NCI-H345 treated with DMSO at 0.1 percent for 48 hours (cell line): Measurements from ENCODE around the gene KCNJ8.
"Not testable (repeated sequence)": the region's sequence is repeated elsewhere in the genome, so short reads cannot be mapped to it uniquely, and the experiment has no call there.

Source experiments
- DNase-seq: peaks from one replicate; lab custom pipeline; 2025; ENCODE audit not compliant: unreplicated experiment; lab: John Stamatoyannopoulos, UW

The KCNJ8 gene

GRCh38 chr12:21774358-21775132 lies at the start of gene KCNJ8:
Gene KCNJ8 (minus strand): TSS chr12:21774706. CDS start chr12:21773616, 1,090 bp downstream.
- peak; percentile 27 for DNase-seq

GRCh38 chr12:21823581-21823980 lies 49.1 kb upstream of the KCNJ8 start:
- DNase-seq = no peak

GRCh38 chr12:21819678-21820077 lies 45.2 kb upstream of the KCNJ8 start:
- no peak for DNase-seq

GRCh38 chr12:21819236-21819635 lies 44.7 kb upstream of the KCNJ8 start:
- no peak for DNase-seq

GRCh38 chr12:21818627-21819026 lies 44.1 kb upstream of the KCNJ8 start:
- no peak for DNase-seq

- no peak for DNase-seq
Observed at GRCh38 chr12:21815306-21816062, 41.0 kb upstream of the KCNJ8 start.

GRCh38 chr12:21814814-21815213 lies 40.3 kb upstream of the KCNJ8 start:
- DNase-seq = no peak

- no peak for DNase-seq
Observed at GRCh38 chr12:21814327-21814726, 39.8 kb upstream of the KCNJ8 start.

- no peak for DNase-seq
Observed at GRCh38 chr12:21813751-21814150, 39.2 kb upstream of the KCNJ8 start.

GRCh38 chr12:21813125-21813524 lies 38.6 kb upstream of the KCNJ8 start:
- DNase-seq = no peak

- not testable (repeated sequence) for DNase-seq
Observed at GRCh38 chr12:21812340-21812739, 37.8 kb upstream of the KCNJ8 start.

- no peak for DNase-seq
Observed at GRCh38 chr12:21809100-21809499, 34.6 kb upstream of the KCNJ8 start.

GRCh38 chr12:21806255-21806654 lies 31.7 kb upstream of the KCNJ8 start:
- no peak for DNase-seq

- DNase-seq = no peak
Observed at GRCh38 chr12:21801522-21802288, 27.2 kb upstream of the KCNJ8 start.

- DNase-seq = no peak
Observed at GRCh38 chr12:21800011-21800410, 25.5 kb upstream of the KCNJ8 start.

GRCh38 chr12:21797539-21797938 lies 23.0 kb upstream of the KCNJ8 start:
- no peak for DNase-seq

GRCh38 chr12:21795648-21796328 lies 21.3 kb upstream of the KCNJ8 start:
- no peak for DNase-seq

GRCh38 chr12:21794807-21795595 lies 20.5 kb upstream of the KCNJ8 start:
- DNase-seq = not testable (repeated sequence)

- DNase-seq = not testable (repeated sequence)
Observed at GRCh38 chr12:21789687-21790086, 15.2 kb upstream of the KCNJ8 start.
